ENCODE measurements around the gene RPH3AL. TPM values are rescaled to one million over a fixed set of nuclear protein-coding genes. Genes with fewer than 3 reads are reported as not detected.
"Not testable (repeated sequence)": the region's sequence is repeated elsewhere in the genome, so short reads cannot be mapped to it uniquely, and the experiment has no call there.

The RPH3AL gene
- total RNA-seq, 1 donor from 2014 or later: 40.8 TPM

DNA sequence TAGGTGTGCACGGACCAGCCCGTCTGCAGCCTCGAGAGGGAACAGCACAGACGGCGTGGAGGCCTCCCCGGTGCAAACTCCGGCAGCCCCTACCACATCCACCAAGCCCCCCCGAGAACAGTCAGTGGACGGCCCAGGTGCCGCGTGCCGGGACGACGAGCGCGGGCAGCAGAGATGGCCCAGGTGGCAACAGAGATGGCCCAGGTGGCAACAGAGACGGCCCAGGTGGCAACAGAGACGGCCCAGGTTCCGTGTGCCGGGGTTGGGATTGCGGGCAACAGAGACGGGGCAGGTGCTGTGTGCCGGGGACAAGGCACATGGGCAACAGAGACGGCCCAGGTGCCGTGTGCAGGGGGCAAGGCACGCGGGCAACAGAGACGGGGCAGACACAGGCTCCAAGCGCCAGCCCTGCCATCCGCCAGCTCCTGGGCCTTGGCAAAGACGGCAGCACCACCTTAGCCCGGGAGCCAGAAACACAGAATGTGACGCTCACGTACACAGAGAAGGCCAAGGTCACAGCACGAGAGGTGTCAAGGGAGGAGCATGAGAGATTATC, 31.1 kb downstream of the RPH3AL start:
- H3K4me3 ChIP-seq (ENCODE audit: low read depth, low read length): no peak overlapping the region
- no peak for DNase-seq (ENCODE audit: low read depth)
- TF ChIP-seq, protein P1, sequence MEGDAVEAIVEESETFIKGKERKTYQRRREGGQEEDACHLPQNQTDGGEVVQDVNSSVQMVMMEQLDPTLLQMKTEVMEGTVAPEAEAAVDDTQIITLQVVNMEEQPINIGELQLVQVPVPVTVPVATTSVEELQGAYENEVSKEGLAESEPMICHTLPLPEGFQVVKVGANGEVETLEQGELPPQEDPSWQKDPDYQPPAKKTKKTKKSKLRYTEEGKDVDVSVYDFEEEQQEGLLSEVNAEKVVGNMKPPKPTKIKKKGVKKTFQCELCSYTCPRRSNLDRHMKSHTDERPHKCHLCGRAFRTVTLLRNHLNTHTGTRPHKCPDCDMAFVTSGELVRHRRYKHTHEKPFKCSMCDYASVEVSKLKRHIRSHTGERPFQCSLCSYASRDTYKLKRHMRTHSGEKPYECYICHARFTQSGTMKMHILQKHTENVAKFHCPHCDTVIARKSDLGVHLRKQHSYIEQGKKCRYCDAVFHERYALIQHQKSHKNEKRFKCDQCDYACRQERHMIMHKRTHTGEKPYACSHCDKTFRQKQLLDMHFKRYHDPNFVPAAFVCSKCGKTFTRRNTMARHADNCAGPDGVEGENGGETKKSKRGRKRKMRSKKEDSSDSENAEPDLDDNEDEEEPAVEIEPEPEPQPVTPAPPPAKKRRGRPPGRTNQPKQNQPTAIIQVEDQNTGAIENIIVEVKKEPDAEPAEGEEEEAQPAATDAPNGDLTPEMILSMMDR (conservative IDR thresholded peaks at IDR 0.05; ENCODE audit: low read depth, low read length): no peak

DNA sequence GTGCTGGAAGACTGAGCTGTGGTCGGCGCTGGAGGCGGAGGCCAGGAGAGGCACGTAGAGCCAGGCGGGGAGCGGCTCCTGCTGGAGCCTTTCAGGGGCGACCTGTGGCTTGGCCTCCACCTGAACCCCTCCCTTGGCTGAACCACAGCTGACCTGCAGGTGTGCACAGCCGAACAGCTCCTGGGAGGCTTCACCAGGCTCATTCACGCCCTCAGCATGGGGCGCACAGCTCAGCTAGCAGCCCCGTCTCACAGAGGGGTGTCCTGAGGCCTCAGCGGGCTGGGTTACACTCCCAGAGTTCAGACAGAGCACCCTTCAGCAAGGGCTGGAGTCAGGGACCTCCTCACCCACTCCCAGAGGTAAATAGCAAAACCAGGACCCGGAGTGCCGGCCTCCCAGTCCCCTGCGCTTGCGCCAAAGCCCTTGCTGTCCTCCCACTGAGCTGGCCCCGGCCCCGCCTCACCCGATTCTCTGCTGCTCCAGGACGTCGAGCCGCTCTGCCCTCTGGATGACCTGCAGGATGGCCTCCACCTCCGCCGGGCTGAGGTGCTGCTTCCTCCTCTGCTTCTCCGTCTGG, 31.7 kb downstream of the RPH3AL start:
- no peak overlapping the region for H3K4me3 ChIP-seq (ENCODE audit: low read depth, low read length)
- no peak for DNase-seq (ENCODE audit: low read depth)
- TF ChIP-seq, protein P1 (conservative IDR thresholded peaks at IDR 0.05; ENCODE audit: low read depth, low read length): no peak

DNA sequence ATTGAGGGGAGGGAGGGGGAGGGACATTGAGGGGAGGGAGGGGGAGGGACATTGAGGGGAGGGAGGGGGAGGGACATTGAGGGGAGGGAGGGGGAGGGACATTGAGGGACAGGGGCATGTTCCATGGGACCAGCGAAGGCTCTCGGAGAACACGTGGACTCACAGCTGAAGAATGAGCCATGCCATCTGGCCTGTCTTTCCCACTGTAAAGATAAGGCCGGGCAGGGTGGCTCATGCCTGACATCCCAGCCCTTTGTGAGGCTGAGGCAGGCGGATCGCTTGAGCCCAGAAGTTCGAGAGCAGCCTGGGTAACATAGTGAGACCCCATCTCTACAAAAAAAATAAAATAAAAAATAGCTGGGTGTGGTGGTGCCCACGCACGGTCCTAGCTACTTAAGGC, 32.5 kb downstream of the RPH3AL start:
- DNase-seq (ENCODE audit: low read depth): no peak
- H3K4me3 ChIP-seq (ENCODE audit: low read depth, low read length): no peak overlapping the region
- TF ChIP-seq, protein P1 (conservative IDR thresholded peaks at IDR 0.05; ENCODE audit: low read depth, low read length): no peak

DNA sequence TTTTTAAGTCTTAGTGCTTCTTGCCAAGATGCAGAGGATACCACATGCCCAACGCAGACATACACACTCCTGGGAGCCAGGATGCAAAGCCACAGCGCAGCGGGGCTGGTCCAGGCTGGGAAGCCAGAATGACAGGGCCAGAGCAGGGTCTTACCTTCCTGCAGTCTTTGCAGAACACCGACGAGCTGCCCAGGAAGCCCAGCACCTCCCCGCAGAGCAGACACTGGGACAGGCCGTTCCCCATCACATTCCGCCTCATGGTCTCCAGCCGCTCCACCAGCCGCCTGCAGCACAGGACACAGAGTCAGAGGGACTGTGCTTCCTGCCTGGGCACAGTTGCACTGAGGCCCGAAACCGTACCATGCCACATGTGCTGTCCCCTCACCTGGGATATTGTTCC, 33.3 kb downstream of the RPH3AL start:
- no peak overlapping the region for H3K4me3 ChIP-seq (ENCODE audit: low read depth, low read length)
- TF ChIP-seq, protein P1 (conservative IDR thresholded peaks at IDR 0.05; ENCODE audit: low read depth, low read length): no peak
- DNase-seq (ENCODE audit: low read depth): no peak

DNA sequence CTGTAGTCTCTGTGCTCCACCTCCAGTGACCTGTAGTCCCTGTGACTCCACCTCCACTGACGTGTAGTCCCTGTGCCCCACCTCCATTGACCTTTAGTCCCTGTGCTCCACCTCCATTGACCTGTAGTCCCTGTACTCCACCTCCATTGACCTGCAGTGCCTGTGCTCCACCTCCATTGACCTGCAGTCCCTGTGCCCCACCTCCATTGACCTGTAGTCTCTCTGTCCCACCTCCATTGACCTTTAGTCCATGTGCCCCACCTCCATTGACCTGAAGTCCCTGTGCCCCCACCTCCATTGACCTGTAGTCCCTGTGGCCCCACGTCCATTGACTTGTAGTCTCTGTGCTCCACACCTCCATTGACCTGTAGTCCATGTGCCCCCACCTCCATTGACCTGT, 35.5 kb downstream of the RPH3AL start:
- not testable (repeated sequence) for H3K4me3 ChIP-seq (ENCODE audit: low read depth, low read length); DNase-seq (ENCODE audit: low read depth)

DNA sequence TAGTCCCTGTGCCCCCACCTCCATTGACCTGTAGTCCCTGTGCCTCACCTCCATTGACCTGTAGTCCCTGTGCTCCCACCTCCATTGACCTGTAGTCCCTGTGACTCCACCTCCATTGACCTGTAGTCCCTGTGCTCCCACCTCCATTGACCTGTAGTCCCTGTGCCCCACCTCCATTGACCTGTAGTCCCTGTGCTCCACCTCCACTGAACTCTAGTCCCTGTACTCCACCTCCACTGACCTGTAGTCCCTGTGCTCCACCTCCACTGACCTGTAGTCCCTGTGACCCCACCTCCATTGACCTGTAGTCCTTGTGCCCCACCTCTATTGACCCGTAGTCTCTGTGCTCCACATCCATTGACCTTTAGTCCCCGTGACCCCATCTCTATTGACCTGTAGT, 37.2 kb downstream of the RPH3AL start:
- not testable (repeated sequence) for H3K4me3 ChIP-seq (ENCODE audit: low read depth, low read length); DNase-seq (ENCODE audit: low read depth)

DNA sequence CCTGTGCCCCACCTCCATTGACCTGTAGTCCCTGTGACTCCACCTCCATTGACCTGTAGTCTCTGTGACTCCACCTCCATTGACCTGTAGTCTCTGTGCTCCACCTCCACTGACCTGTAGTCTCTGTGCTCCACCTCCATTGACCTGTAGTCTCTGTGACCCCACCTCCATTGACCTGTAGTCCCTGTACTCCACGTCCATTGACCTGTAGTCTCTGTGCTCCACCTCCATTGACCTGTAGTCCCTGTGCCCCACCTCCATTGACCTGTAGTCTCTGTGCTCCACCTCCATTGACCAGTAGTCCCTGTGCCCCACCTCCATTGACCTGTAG, 38.0 kb downstream of the RPH3AL start:
- not testable (repeated sequence) for H3K4me3 ChIP-seq (ENCODE audit: low read depth, low read length); DNase-seq (ENCODE audit: low read depth)

DNA sequence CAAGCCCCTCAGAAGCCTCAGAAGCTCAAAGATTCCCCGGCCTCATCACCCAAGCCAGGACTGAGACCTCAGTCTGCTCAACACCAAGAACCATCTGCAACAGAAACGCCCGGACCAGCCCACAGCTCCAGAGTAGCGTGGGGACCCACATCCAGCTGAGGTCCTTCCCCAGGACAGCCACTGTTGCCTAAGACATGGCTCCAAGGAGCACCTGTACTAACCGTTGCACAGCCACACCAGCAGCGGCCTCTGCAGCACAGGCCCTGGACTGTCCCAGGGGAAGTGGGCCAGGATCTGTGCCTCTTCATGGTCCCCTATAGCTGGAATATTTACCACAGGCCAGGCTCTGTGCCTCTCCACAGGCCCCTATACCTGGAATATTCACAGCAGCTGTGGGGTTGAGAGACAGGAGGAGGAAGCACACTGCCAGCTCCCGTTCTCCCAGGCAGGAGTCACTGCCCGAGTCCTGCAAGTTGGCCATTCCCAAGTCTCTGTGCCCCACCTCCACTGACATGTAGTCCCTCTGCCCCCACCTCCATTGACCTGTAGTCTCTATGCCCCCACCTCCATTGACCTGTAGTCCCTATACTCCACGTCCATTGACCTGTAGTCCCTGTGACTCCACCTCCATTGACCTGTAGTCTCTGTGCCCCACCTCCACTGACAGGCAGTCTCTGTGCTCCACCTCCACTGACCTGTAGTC, 38.5 kb downstream of the RPH3AL start:
- TF ChIP-seq, protein P1 (conservative IDR thresholded peaks at IDR 0.05; ENCODE audit: low read depth, low read length): no peak
- H3K4me3 ChIP-seq (ENCODE audit: low read depth, low read length): no peak overlapping the region
- no peak for DNase-seq (ENCODE audit: low read depth)

All from epithelial cell of proximal tubule (primary cell).